Activated T-helper 1 cell treated with Interleukin-2 at 50 U/mL for 16 hours (primary cell): ENCODE measurements around the gene TNIK.
"Not testable (repeated sequence)": the region's sequence is repeated elsewhere in the genome, so short reads cannot be mapped to it uniquely, and the experiment has no call there.

Experiments
- DNase-seq: peaks from one replicate; pipeline ENCODE4 v3.0.0-alpha.2; 2020; ENCODE audit warnings: low read depth

The TNIK gene

DNA sequence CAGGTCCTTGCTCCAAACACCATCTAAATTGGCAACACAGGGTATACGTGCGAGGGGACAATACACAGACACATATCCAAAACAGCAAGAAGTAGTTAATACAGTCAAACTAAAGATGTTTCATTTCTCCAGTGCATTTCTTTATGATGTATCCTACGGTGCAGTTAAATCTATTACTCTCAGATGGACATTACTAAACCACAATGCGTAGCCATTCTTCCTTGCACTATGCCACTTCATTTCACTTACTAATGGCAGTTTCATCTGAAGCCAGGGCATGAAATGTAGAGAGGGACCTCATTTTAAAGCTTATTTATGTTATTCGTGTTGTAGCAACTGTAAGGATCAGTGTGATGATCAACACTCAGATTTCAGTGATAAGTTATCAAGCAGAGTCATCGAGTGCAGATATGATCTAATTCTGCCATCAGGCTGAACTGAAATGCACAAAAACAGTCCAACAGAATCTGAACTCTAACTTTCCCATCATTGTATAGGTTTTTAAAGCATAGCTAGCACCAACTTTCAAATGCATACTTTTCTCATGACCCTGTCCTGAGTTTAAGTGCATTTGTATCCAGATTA lies 14.5 kb downstream of the TNIK start:
- no peak for DNase-seq

DNA sequence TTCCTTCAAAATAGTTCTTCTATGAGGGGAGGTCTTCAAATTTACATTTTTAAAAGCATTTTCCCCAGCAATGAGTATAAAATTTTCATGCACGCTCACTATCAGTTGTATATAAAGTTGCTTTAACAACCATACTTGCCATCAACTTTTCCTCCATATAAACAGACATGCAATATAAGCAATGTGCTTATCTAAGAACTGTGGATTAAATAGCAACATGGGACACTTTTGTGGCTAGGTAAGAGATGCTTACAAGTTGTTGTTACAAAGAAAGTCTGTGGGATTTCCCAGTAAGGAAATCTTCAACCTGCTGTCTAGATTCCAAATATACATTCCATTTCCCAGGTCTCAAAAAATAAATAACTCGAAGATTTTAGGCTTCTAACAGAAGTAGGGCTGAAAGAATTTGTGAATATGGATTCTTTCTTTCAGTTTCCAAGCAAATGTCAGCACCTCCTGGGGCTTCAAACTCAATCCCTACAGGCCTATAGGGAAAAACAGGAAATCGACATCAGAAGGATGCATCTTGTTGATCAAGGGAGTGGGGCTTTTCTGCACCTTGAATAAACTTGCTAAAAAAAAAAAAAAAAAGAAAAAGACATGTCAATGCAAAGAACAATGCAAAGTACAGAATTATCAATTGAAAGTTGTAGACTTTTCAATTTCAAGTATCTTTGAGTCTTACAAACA lies 16.1 kb downstream of the TNIK start:
- no peak for DNase-seq

DNA sequence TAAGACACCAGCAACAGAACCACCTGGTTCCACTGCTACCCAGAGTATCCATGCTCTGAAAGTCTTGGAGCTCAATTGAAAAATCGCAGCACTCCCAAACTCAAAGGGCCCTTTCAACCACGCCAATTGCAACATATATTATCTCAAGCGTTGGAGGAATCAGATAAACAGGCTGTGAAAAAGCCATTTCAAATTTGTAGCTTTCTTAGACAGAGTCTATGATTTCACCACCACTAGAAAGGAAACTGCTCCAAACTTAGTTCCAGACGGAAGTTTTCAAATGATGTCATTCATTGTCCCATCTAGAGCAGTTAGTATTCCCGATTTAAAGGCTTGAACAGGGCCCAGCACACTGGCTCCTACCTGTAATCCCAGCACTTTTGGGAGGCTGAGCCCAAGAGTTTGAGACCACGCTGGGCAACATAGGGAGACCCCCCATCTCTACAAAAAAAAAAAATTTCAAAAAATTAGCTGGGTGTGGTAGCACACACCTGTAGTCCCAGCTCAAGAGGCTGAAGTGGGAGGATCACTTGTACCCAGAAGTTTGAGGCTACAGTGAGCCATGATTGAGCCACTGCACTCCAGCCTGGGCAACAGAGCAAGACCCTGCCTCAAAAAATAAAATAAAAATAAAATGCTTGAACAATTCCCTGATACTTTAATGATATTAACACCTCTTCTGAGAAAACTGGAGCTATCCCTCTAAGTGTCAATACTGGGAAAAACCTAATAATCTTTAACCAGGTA lies 16.8 kb downstream of the TNIK start:
- no peak for DNase-seq

DNA sequence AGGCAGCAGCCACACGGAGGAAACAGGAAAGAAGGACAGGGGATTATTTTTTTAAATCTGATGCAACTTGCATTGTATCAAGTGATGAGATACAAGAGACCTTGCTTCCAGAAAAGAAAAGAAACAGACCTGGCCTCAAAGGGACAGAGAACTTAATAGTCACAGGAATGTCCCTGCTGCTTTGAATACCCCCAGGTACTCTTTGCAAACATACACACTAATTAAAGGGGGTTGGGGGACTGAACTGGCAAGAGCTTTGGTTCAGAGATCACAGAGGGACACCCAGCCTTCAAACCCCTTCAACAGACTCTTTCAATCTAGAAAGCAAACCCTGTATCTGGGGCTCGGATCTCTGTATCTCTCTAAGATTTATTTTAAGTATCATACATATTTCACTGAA lies 18.0 kb downstream of the TNIK start:
- no peak for DNase-seq

DNA sequence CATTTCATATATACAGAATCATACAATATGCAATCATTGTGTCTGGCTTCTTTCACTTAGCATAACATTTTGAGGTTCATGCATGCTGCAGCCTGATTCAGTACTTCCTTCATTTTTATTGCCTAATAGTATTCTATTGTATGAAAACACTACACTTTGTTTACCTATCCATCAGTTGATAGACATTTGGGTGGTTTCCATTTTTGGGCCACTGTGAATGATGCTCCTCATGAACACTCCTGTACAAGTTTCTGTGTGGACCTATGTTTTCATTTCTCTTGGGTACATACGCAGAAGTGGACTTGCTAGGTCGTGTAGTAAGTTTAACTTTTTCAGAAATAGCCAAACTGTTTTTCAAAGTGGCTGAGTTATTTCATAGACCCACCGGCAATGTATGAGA lies 18.8 kb downstream of the TNIK start:
- DNase-seq, result no peak

DNA sequence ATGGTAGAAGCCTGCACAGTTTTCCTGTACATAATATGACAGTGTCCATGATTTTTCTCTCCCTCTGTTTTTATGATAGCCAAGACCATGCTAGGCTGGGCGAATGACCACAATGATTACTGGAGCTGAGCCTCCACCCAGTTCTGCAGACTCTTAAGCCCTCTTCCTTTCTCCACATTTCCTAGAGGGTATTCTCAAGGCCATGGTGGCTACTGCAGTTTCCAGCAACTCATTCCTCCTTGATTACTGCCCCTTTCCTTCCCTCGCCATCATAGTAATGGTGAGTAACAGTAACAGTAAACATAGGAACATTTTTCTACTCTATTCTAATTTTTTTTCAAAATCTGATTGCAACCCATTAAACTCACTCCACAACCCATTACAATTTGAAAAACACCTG lies 20.2 kb downstream of the TNIK start:
- DNase-seq, result no peak

DNA sequence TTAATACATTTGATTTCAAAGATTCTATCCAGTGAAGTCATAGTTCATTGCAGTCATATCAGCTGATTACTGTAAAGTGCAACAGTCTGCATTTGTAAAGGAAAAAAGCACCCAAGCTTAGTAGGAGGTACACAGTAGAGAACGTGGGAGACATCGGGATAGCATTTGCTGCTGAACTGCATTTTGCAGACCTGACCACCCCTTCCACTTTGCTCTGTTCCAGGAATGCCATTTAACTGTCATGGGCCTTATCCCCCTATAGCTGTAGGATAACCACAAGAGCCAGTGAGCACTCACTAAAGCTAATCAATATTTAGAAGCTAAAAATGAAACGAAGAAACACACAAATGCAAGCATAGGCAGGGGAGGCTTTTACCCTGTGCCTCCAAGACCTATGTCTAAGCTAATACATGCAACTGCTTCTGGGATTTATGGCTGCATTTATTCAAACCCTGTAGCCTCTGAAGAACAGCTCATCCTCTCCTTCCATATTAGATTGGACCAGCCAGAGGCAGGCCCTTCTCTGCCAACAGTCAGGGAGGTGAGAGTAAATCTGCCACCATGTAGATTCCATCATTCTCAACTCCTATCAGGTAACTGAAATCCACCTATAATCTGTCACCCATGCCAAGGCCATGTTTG lies 23.0 kb downstream of the TNIK start:
- DNase-seq, result no peak

DNA sequence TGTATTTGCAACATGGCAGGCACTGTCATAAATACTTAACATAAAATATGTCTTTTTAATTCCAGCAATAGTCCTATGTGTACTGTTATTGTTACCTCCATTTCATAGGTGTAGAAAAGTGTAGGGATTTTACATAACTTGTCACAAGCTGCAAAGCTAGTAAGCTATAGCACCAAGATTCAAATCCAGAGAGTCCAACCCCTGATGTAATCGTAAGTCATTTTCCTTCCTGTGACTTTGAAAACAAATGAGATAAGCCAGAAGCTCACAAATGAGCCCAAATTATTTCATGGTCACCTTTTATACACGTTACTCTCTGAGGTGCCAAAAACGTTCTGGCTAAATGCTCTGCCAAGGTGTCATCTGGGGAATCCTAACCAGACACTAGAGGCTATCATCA lies 23.8 kb downstream of the TNIK start:
- no peak for DNase-seq

DNA sequence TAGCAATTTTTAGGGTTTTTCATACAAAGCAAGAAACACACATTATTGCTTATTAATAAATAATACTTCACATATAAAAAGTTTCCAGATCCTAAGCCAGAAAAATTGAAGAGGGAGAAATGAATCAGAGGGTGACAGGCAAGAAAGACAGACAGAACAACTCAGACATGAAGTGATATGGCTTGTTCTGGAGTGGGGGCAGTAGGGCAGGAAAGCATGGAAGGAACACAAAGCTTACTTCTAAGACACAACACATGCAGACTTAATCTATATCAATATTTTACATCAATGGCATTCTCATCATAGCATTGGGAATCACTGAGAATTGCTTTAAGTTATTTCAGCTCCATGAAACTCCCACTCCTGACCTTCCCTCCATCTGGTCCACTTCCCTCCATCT lies 24.4 kb downstream of the TNIK start:
- no peak for DNase-seq

DNA sequence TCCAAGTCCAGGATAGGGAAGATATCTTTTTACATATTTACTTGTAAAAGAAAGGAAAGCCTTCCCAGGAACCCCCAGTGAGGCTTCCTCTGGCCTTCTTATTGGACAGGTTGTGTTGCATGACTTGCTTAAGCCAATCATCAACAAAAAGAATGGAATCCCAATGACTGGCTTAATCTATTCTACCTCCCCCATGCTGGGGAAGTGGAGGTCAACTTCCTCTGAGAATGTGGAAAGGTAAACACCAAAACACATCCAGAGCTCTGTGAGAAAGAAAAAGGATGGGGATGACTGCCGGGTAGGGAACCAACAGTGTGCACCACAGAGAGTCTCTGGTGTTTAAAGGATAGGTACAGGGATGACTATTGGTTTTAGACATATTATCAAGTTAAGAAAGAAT lies 25.1 kb downstream of the TNIK start:
- DNase-seq, result no peak

DNA sequence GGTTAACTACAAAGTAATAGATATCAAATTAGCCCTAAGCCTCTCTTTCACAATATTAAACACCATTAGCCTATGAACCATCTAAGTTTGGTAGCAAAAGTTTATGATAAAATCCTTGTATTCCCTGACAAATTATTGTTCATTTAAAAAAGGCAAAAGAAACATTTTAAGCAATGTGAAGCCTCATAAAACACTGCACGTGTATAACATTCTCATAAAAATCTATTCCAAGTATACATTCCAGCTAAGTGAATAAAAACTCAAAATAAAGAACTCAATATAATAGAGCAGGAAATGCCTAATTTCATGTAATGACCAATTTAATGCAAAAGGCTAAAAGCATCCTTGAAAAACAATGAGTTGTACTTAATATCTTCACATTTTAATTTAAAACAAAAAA lies 27.7 kb downstream of the TNIK start:
- no peak for DNase-seq

DNA sequence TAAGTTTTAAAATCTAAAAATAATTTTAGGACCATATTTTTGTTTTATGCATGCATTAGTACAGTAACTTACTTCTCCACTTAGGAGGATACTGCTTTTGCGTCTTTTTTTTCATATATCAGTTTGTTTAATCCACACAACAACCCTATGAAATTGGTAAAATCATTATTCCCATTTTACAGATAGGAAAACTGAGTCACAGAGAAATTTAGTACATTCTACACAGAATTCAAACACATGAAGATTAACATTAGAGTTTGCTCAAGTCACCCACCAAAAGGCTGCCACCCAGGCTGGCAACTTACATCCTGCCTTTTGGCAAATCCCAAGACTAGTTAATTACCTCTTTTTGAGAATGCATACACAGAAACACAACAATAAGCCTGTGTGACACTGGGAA lies 28.7 kb downstream of the TNIK start:
- DNase-seq, result no peak

DNA sequence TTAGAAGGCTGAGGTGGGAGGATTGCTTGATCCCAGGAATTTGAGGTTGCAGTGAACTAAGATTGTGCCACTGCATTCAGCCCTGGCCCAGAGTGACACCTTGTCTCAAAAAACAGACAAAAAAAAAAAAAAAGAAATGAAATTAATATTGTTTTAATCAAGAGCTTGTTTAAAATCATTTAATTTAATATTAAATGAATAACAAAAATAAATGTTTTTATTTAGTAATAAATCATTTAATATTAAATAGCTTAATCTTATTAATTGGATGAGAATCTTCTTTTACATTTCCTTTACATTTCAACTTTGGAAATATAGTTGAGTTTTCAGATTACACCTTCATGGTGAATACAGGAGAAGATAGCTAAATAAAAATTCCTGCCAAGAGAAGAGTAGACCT lies 29.7 kb downstream of the TNIK start:
- no peak for DNase-seq

DNA sequence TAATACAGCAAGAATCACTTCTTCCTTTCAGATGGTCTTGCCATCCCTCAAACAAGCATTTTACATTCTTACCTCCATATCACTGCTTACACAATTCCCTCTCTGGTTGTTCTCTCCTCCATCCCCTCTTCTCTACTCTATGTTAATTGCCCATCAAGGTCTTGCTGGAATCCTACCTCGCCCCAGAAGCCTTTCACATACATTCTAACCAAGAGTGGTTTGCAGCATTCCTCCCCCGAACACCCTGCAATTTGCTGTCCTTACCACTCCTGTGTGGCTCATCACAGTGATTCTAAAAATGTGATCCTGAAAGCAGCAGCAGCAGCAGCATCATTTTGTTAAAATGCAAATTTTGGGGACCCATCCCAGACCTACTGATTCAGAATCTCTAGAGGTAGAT lies 30.6 kb downstream of the TNIK start:
- no peak for DNase-seq

DNA sequence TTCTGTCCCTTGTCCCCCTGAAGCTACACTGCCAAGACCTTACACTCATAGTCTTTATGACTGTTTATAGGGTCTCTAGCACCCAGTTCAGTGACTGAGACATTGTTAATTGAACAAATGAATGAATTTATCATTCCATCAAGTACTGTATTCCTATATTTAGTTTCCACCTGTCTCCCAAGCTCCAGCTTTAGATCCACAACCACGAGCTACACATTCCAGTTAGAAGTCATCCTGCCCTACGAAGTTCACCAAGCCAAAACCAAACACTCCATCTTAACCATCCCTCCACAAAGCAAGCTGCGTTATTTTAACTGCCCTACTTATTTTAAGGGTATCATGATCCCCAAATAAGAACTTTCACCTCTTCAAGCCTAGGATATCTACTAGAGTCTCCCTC lies 31.3 kb downstream of the TNIK start:
- no peak for DNase-seq

DNA sequence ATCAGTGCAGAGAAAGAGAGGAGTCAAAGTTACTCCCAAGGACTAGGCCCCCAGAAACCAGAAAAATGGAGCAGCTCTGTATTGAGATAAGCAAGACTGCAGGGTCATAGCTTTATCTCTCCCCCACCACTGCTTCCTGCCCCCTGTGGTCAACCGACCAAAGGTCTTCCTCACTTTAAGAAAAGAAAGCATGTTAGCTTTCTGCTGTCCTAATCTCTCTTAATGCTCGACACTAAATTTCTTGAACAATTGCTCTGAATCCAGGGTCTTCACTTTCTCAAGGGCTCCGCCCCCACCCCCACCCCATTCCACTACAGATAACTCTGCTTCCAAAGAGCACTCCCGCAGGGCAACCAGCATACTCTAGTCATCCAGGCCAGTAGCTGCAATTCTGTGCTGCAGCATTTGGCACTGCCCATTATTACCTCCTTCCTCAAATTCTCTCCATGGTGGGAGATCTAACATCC lies 31.9 kb downstream of the TNIK start:
- no peak for DNase-seq

DNA sequence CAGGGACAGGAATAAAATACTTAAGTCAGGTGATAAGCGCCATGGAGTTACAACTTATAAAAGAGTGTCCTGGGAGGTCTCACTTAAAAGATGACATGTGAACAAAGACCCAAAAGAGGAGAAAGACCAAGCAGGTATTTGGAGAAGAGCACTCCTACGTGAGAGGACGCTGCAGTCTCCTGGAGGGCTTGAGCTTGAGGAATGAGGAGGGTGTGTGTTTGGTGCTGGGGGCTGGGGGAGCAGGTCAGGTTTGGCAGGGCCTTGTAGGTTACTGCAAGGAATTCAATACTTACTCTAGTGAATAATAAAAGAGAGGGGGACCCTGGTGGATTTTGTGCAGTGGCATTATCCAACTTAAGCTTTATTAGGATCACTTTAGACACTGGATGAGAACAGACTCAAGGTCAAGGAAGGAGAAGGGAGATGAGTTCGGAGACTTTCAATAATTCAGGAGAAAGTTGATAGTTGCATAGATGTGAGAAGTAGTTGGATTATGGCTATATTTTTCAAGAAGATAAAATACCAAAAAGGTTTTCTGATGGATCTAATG lies 32.4 kb downstream of the TNIK start:
- no peak for DNase-seq

DNA sequence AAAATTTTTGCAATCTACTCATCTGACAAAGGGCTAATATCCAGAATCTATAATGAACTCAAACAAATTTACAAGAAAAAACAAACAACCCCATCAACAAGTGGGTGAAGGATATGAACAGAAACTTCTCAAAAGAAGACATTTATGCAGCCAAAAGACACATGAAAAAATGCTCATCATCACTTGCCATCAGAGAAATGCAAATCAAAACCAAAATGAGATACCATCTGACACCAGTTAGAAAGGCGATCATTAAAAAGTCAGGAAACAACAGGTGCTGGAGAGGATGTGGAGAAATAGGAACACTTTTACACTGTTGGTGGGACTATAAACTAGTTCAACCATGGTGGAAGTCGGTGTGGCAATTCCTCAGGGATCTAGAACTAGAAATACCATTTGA lies 36.1 kb downstream of the TNIK start:
- DNase-seq, result not testable (repeated sequence)

DNA sequence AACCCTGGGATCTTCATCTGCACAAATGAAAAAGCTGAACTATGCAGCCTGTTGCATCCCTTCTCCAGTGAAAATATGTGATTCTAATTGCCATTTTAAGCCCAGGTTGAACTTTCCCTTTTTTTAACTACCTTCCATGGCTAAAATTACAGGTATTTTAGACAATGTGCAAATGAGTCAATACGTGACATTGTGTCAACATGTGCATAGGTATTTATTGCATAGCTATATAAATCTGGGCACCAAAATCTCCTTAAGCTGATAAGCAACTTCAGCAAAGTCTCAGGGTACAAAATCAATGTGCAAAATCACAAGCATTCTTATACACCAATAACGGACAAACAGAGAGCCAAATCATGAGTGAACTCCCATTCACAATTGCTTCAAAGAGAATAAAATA lies 37.4 kb downstream of the TNIK start:
- DNase-seq, result not testable (repeated sequence)

DNA sequence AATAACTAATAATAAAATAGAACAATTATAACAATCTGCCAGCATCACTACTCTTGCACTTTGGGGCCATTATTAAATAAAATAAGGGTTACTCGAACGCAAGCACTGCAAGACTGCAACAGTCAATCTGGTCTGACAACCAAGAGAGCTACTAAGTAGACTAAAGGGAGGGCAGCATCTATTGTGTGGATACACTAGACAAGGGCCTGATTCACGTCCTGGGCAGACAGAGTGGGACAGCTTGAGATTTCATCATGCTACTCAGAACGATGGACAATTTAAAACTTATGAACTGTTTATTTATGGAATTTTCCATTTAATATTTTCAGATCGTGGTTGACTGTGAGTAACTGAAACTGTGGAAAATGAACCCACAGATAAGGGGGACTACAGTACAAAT lies 39.5 kb downstream of the TNIK start:
- DNase-seq, result no peak

DNA sequence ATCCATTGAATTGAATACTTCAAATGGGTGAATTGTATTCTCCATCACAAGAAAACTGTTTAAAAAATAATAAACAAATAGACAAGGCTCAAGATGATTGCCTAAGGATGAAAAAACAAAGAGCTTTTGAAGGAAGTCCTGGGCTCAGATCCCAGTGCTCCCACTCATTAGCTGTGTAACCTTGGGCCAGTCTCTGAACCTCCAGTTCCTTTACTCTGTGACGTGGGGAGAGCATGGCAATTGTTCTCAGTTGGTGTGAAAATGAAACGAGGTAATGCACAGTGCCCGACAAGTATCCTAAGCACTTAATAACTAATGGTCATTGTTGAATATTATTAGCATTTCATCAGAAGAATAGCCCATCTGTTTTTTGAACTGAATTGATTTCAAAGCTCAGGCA lies 40.7 kb downstream of the TNIK start:
- no peak for DNase-seq

DNA sequence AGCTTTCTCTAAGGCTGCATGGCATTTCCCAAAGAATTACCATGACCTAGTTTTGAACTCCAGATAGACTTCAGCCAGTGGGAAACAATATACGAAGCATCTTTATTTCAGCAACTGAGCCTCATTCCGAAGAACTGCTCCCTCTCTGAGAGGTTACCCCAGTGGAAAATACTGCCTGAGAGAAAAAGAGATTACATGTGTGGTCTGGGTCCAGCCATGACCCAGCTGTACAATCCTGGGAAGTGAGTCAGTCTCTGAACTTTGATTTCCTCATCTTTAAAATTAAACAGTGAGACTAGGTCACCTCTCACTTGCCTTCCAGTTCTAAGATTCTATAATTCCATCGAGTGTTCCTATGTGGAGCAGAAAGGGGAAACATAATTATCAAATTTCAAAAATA lies 42.4 kb downstream of the TNIK start:
- no peak for DNase-seq

DNA sequence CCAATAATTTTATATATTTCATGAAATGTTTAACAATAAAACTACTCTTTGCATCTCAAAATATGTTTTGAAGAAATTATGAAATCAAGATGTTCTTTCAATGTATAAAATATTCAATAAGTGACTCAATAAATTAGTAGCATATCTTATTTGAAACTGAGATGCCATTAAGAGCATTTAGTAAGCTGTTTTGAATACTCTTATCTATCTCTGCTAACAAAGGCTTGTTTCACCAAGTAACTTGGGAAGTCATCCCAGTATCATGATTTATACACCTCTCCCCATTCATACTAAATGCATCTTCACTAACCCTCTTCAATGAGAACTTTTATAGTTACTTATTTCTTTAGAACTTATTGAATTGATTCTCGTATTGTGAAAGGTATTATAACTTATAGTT lies 43.1 kb downstream of the TNIK start:
- DNase-seq, result no peak
